Measurements from ENCODE around the gene FBXL3.

DNA sequence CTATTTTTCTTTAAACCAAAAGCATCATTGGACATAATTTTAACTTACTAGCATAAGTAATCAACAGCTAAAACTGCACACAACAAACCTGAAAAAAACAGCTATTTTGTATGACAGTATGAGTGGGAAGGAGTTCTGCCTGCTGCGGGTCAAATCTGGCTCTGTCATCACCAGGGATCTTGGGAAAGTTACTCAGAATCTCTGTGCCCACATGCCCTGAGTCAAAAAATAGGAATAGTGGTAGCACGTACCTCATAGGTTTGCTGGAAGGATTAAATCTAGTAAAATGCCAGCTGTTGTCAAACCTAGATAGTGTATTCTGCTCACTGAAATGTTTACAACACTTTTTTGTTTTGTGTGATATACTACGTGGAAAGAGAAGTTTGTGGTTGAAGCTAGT is 33.9 kb downstream of the FBXL3 start:
- TF ChIP-seq CTCF (IDR thresholded peaks at IDR 0.05) = no peak
- TF ChIP-seq POLR2A (IDR thresholded peaks at IDR 0.05) = no peak

Measured in esophagus squamous epithelium (tissue), 4 donors.